ENCODE data around the gene CREBRF.
"Not testable (repeated sequence)": the region's sequence is repeated elsewhere in the genome, so short reads cannot be mapped to it uniquely, and the experiment has no call there.

The CREBRF gene

GRCh38 chr5:173114536-173114935, 58.4 kb downstream of the CREBRF start:
- no peaks in the 10 kb centered on the region for H3K27me3 ChIP-seq (ENCODE audit: control insufficient read depth in 1 of 2, insufficient read depth in 2 of 2, low read length in 2 of 2)
- H3K4me3 ChIP-seq (ENCODE audit: low read length in 2 of 2): no peak overlapping the region
- H3K36me3 ChIP-seq (ENCODE audit: control insufficient read depth in 2 of 2, insufficient read depth in 2 of 2, low read length in 2 of 2): peaks cover 15 to 25% of the 10 kb centered on the region in 2 donors
- H3K4me1 ChIP-seq (ENCODE audit: control insufficient read depth, insufficient read depth, low read length): no peaks in the 10 kb centered on the region
- no peaks in the 10 kb centered on the region for H3K9me3 ChIP-seq (ENCODE audit: control insufficient read depth in 2 of 2, low read length in 2 of 2)
- H3K27ac ChIP-seq (ENCODE audit: low read length): no peak overlapping the region
- H3K9ac ChIP-seq (ENCODE audit: low read length in 2 of 2): no peak overlapping the region

DNA sequence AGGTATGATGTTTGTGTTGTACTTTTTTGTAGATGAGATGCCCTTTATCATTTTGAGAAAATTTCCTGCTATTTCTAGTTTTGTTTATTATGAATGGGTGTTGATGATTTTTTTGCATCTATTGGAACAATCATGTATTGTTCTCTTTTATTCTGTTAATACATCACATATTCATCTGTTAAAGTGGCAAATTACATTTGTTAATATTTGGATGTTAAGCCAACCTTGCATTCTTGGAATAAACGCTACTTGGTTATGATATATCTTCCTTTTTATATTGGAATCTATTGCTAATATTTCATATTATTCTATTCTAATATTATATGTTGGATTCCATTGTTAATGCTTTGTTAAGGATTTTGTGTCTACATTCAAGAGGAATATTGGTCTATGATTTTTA, 63.6 kb downstream of the CREBRF start:
- H3K4me3 ChIP-seq (ENCODE audit: low read length in 2 of 2): no peak overlapping the region
- H3K36me3 ChIP-seq (ENCODE audit: control insufficient read depth in 2 of 2, insufficient read depth in 2 of 2, low read length in 2 of 2): peaks cover 6 to 15% of the 10 kb centered on the region in 2 donors
- no peaks in the 10 kb centered on the region for H3K9me3 ChIP-seq (ENCODE audit: control insufficient read depth in 2 of 2, low read length in 2 of 2)
- no peaks in the 10 kb centered on the region for H3K27me3 ChIP-seq (ENCODE audit: control insufficient read depth in 1 of 2, insufficient read depth in 2 of 2, low read length in 2 of 2)
- no peak overlapping the region for H3K9ac ChIP-seq (ENCODE audit: low read length in 2 of 2)
- no peak overlapping the region for H3K27ac ChIP-seq (ENCODE audit: low read length)
- no peaks in the 10 kb centered on the region for H3K4me1 ChIP-seq (ENCODE audit: control insufficient read depth, insufficient read depth, low read length)

- no peak overlapping the region for H3K9ac ChIP-seq (ENCODE audit: low read length in 2 of 2)
- H3K4me1 ChIP-seq (ENCODE audit: control insufficient read depth, insufficient read depth, low read length): no peaks in the 10 kb centered on the region
- peaks cover 6 to 17% of the 10 kb centered on the region in 2 donors for H3K36me3 ChIP-seq (ENCODE audit: control insufficient read depth in 2 of 2, insufficient read depth in 2 of 2, low read length in 2 of 2)
- no peaks in the 10 kb centered on the region for H3K9me3 ChIP-seq (ENCODE audit: control insufficient read depth in 2 of 2, low read length in 2 of 2)
- no peak overlapping the region for H3K4me3 ChIP-seq (ENCODE audit: low read length in 2 of 2)
- no peak overlapping the region for H3K27ac ChIP-seq (ENCODE audit: low read length)
- H3K27me3 ChIP-seq (ENCODE audit: control insufficient read depth in 1 of 2, insufficient read depth in 2 of 2, low read length in 2 of 2): no peaks in the 10 kb centered on the region
Observed at GRCh38 chr5:173123416-173123815, 67.3 kb downstream of the CREBRF start.

- H3K27me3 ChIP-seq (ENCODE audit: control insufficient read depth in 1 of 2, insufficient read depth in 2 of 2, low read length in 2 of 2); H3K9me3 ChIP-seq (ENCODE audit: control insufficient read depth in 2 of 2, low read length in 2 of 2); H3K4me1 ChIP-seq (ENCODE audit: control insufficient read depth, insufficient read depth, low read length); H3K9ac ChIP-seq (ENCODE audit: low read length in 2 of 2); H3K4me3 ChIP-seq (ENCODE audit: low read length in 2 of 2); H3K27ac ChIP-seq (ENCODE audit: low read length): not testable (repeated sequence)
- peaks cover 3 to 12% of the 10 kb centered on the region in 2 donors for H3K36me3 ChIP-seq (ENCODE audit: control insufficient read depth in 2 of 2, insufficient read depth in 2 of 2, low read length in 2 of 2)
Observed at GRCh38 chr5:173132166-173132565, 76.0 kb downstream of the CREBRF start.

- H3K27me3 ChIP-seq (ENCODE audit: control insufficient read depth in 1 of 2, insufficient read depth in 2 of 2, low read length in 2 of 2): no peaks in the 10 kb centered on the region
- H3K36me3 ChIP-seq (ENCODE audit: control insufficient read depth in 2 of 2, insufficient read depth in 2 of 2, low read length in 2 of 2): peaks cover under 1 to 5% of the 10 kb centered on the region in 2 donors
- no peak overlapping the region for H3K27ac ChIP-seq (ENCODE audit: low read length)
- H3K9ac ChIP-seq (ENCODE audit: low read length in 2 of 2): no peak overlapping the region
- no peaks in the 10 kb centered on the region for H3K9me3 ChIP-seq (ENCODE audit: control insufficient read depth in 2 of 2, low read length in 2 of 2)
- no peak overlapping the region for H3K4me3 ChIP-seq (ENCODE audit: low read length in 2 of 2)
- no peaks in the 10 kb centered on the region for H3K4me1 ChIP-seq (ENCODE audit: control insufficient read depth, insufficient read depth, low read length)
Observed at GRCh38 chr5:173138707-173139106, 82.6 kb downstream of the CREBRF start.

DNA sequence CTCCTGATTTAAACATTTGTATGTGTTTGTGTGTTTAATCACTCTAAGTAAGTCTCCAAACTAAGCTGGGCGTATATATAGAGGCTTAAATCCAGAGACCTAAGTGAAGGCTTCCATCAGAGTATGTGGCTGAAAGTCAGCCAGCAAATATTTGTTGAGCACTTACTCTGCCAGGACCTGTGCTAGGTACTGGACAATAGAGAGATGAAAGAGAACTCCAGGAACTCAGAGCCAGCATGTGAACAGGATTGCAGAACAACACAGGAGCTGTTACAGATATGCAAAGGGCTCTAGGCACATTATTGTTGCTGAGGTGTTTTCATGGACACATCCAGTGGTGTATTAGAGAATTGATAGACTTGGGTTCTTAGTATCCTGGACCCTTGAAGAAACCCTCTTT, 83.5 kb downstream of the CREBRF start:
- Histone ChIP-seq H3K9ac (ENCODE audit: low read length in 2 of 2) (no peak overlapping the region), H3K9me3 (ENCODE audit: control insufficient read depth in 2 of 2, low read length in 2 of 2) (no peaks in the 10 kb centered on the region), H3K27me3 (ENCODE audit: control insufficient read depth in 1 of 2, insufficient read depth in 2 of 2, low read length in 2 of 2) (no peaks in the 10 kb centered on the region), H3K36me3 (ENCODE audit: control insufficient read depth in 2 of 2, insufficient read depth in 2 of 2, low read length in 2 of 2) (peaks cover 0 to 2% of the 10 kb centered on the region in 2 donors), H3K4me1 (ENCODE audit: control insufficient read depth, insufficient read depth, low read length) (no peaks in the 10 kb centered on the region), H3K4me3 (ENCODE audit: low read length in 2 of 2) (no peak overlapping the region), H3K27ac (ENCODE audit: low read length) (no peak overlapping the region)

DNA sequence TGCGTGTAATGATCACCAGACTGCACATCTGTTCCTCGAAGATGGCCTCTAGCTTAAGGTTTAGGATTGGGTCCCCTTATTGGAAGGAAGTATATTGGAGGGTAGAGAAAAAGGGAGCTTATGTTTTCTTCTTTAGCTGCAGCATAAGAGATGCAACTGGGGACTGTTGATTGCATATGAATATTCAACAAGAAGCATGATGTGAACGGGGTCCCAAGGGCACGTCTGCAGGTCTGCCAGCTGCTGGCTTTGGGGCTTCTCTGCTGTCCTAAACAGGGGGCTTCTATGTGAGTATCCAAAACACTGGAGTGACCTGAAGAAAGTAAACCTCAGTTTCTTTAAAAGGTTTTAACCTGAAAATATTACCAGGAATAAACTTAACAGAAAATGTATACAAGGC, 84.6 kb downstream of the CREBRF start:
- Histone ChIP-seq H3K4me3 (ENCODE audit: low read length in 2 of 2) (no peak overlapping the region), H3K27ac (ENCODE audit: low read length) (no peak overlapping the region), H3K9me3 (ENCODE audit: control insufficient read depth in 2 of 2, low read length in 2 of 2) (no peaks in the 10 kb centered on the region)

GRCh38 chr5:173143567-173143966, 87.4 kb downstream of the CREBRF start:
- Histone ChIP-seq H3K4me1 (ENCODE audit: control insufficient read depth, insufficient read depth, low read length) (peaks cover 6% of the 10 kb centered on the region), H3K36me3 (ENCODE audit: control insufficient read depth in 2 of 2, insufficient read depth in 2 of 2, low read length in 2 of 2) (peaks cover 4 to 11% of the 10 kb centered on the region in 2 donors), H3K9ac (ENCODE audit: low read length in 2 of 2) (no peak overlapping the region), H3K9me3 (ENCODE audit: control insufficient read depth in 2 of 2, low read length in 2 of 2) (no peaks in the 10 kb centered on the region), H3K27me3 (ENCODE audit: control insufficient read depth in 1 of 2, insufficient read depth in 2 of 2, low read length in 2 of 2) (no peaks in the 10 kb centered on the region), H3K27ac (ENCODE audit: low read length) (no peak overlapping the region), H3K4me3 (ENCODE audit: low read length in 2 of 2) (no peak overlapping the region)

More for the DNA sequence above, 84.6 kb downstream of the CREBRF start:
- Histone ChIP-seq H3K27me3 (ENCODE audit: control insufficient read depth in 1 of 2, insufficient read depth in 2 of 2, low read length in 2 of 2) (no peaks in the 10 kb centered on the region), H3K36me3 (ENCODE audit: control insufficient read depth in 2 of 2, insufficient read depth in 2 of 2, low read length in 2 of 2) (peaks cover 0 to 2% of the 10 kb centered on the region in 2 donors), H3K9ac (ENCODE audit: low read length in 2 of 2) (no peak overlapping the region), H3K4me1 (ENCODE audit: control insufficient read depth, insufficient read depth, low read length) (peaks cover 6% of the 10 kb centered on the region)

DNA sequence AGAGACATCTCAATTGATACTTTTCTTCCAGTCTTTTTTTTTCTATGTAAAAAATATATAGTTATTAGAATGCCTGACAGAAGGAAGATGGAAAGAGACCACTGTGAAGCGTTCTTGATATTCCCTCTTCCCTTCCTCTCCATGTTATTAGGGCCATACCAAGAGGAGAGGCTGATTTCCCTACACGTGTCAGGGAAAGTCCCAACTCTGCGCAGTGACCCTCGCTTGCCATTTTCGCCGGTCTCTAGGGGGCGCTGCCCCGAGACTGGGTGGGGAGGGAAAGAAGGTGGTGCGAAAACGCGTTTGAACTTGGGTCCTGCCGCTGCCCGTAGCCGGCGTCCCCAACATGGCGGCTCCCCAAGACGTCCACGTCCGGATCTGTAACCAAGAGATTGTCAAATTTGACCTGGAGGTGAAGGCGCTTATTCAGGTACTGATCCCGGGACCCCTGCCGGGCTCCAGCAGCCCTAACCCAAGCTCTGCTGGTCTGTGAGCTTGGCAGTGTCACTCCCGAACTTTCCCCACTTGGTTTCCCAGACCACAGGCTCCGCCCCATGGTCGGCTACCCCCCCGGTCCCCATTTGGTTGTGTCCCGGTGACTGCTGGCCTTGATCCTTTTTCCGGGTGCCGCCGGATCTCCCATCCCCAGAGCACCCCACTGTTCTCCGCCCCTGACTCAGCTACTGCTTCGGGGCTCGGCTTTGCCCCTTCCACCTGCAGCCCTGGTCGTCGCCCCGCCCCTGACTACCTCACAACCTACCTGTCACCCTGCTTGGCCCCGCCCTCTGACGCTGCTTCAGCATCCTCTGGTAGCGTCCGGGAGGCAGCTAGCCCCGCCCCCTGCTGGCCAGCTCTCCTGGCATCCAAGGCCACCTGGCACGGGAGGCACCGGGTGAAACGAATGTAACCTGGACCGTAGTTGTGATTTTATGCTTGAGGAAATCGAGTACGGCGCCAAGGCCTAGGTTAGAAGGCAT, 88.3 kb downstream of the CREBRF start, which contains the start of gene BNIP1:
BNIP1 (plus strand) TSS at position 332 of the 977 bp plus-strand sequence; CDS start at position 347, 15 bp downstream.
- Histone ChIP-seq H3K9ac (ENCODE audit: low read length in 2 of 2) (peak within 1 kb of the TSS; percentile 91 to 94), H3K27ac (ENCODE audit: low read length) (peak within 1 kb of the TSS; percentile 77), H3K4me1 (ENCODE audit: control insufficient read depth, insufficient read depth, low read length) (peaks cover 6% of the 10 kb centered on the region), H3K9me3 (ENCODE audit: control insufficient read depth in 2 of 2, low read length in 2 of 2) (no peaks in the 10 kb centered on the region), H3K27me3 (ENCODE audit: control insufficient read depth in 1 of 2, insufficient read depth in 2 of 2, low read length in 2 of 2) (no peaks in the 10 kb centered on the region), H3K36me3 (ENCODE audit: control insufficient read depth in 2 of 2, insufficient read depth in 2 of 2, low read length in 2 of 2) (peaks cover 9 to 18% of the 10 kb centered on the region in 2 donors), H3K4me3 (ENCODE audit: low read length in 2 of 2) (peak within 1 kb of the TSS; percentile 98 to 99)

DNA sequence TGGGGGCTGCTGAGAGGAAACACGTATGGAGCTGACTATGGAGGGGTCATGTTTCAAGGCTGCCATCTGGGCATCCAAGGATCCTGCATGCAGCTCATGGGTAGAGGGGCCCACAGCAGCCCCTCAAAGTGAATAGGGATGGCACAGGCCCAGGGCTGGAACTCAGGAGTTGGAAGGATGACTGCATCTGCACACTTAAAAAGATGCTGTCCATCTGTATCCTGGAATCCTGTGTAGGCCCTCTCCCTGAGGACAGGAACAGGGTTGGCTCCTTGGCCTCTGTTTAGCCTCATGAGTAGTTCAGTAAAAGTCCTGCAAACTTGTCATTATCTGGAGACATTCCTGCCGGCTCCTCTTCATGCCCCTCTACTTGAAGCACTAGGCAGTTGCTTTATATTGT, 92.2 kb downstream of the CREBRF start:
- H3K9ac ChIP-seq (ENCODE audit: low read length in 2 of 2): no peak overlapping the region
- no peak overlapping the region for H3K27ac ChIP-seq (ENCODE audit: low read length)
- H3K4me1 ChIP-seq (ENCODE audit: control insufficient read depth, insufficient read depth, low read length): peaks cover 6% of the 10 kb centered on the region
- no peaks in the 10 kb centered on the region for H3K9me3 ChIP-seq (ENCODE audit: control insufficient read depth in 2 of 2, low read length in 2 of 2)
- H3K4me3 ChIP-seq (ENCODE audit: low read length in 2 of 2): no peak overlapping the region
- H3K27me3 ChIP-seq (ENCODE audit: control insufficient read depth in 1 of 2, insufficient read depth in 2 of 2, low read length in 2 of 2): no peaks in the 10 kb centered on the region
- peaks cover 17 to 23% of the 10 kb centered on the region in 2 donors for H3K36me3 ChIP-seq (ENCODE audit: control insufficient read depth in 2 of 2, insufficient read depth in 2 of 2, low read length in 2 of 2)

- H3K4me1 ChIP-seq (ENCODE audit: control insufficient read depth, insufficient read depth, low read length): no peaks in the 10 kb centered on the region
- H3K4me3 ChIP-seq (ENCODE audit: low read length in 2 of 2): no peak overlapping the region
- H3K9ac ChIP-seq (ENCODE audit: low read length in 2 of 2): no peak overlapping the region
- no peaks in the 10 kb centered on the region for H3K9me3 ChIP-seq (ENCODE audit: control insufficient read depth in 2 of 2, low read length in 2 of 2)
- no peaks in the 10 kb centered on the region for H3K27me3 ChIP-seq (ENCODE audit: control insufficient read depth in 1 of 2, insufficient read depth in 2 of 2, low read length in 2 of 2)
- no peak overlapping the region for H3K27ac ChIP-seq (ENCODE audit: low read length)
- H3K36me3 ChIP-seq (ENCODE audit: control insufficient read depth in 2 of 2, insufficient read depth in 2 of 2, low read length in 2 of 2): peaks cover 31 to 37% of the 10 kb centered on the region in 2 donors
Observed at GRCh38 chr5:173152547-173152946, 96.4 kb downstream of the CREBRF start.
